K562 (cell line): ENCODE data around the gene ITPR1. TPM values are rescaled to one million over a fixed set of nuclear protein-coding genes. Genes with fewer than 3 reads are reported as not detected.
A peak's percentile ranks its signal among the peaks of the same experiment; 100 is the strongest.

Experiments
- ATAC-seq: fragments of 200-7000 bp; cut with Tn5 transposase; 3 replicates; pipeline ENCODE4 v1.9.1; 2020; ENCODE audit warnings: moderate library complexity
- BruUV-seq: library from RNA; stranded (reverse); fragments of 400-500 nt; replicated peaks from 2 replicates; lab custom pipeline; 2021; lab: Mats Ljungman, UMichigan
- CTCF ChIA-PET: fragments of 300-600 bp; formaldehyde crosslinking; extraction: SDS; loops from one replicate; lab custom pipeline; 2021; ENCODE audit warnings: low intra/inter-chr PET ratio; lab: Yijun Ruan, JAX
- POLR2A ChIA-PET: fragments of 300-600, 350-650 bp; sonication (Branson Sonifier 250); formaldehyde crosslinking; extraction: SDS; loops from one replicate; lab custom pipeline; 2021; ENCODE audit warnings: antibody characterized with exemption, inconsistent platforms; lab: Yijun Ruan, JAX
- DNase-seq, 4 experiments: peaks; one replicate each; pipeline versions ENCODE4 v3.0.0 to v3.0.0-alpha.2; 2011 to 2018; ENCODE audit warnings: low spot score in 3 of 4, mixed read lengths in 3 of 4; ENCODE audit errors: extremely low read depth in 1 of 4
- FAIRE-seq: peaks from 2 replicates; lab custom pipeline; 2011; peaks lifted over from hg19 to GRCh38; lab: Jason Lieb, UNC
- H2AFZ ChIP-seq: 2 replicates; pipeline ENCODE4 v1.6.0; 2011; ENCODE audit warnings: low read depth, low read length, control low read depth, inconsistent platforms
- H3K27ac ChIP-seq: fragments of 200-600 bp; 3 replicates; pipeline ENCODE4 v1.8.0; 2011; ENCODE audit warnings: low read depth, mild to moderate bottlenecking, control low read depth, inconsistent platforms, low read length, moderate library complexity, mixed read lengths; ENCODE audit errors: extremely low read depth
- H3K27me3 ChIP-seq, 2 experiments: fragments of 300-600 bp in 1 of 2; 2 replicates in 1 of 2; 3 replicates in 1 of 2; pipeline versions ENCODE4 v1.6.0 to v1.8.0; 2011; ENCODE audit warnings: inconsistent platforms in 2 of 2, low read length in 2 of 2, mild to moderate bottlenecking in 1 of 2, mixed read lengths in 1 of 2, moderate library complexity in 1 of 2; ENCODE audit not compliant: control insufficient read depth in 2 of 2, insufficient read depth in 2 of 2
- H3K36me3 ChIP-seq: fragments of 300-600 bp; 3 replicates; pipeline ENCODE4 v1.8.0; 2011; ENCODE audit warnings: mild to moderate bottlenecking, low read length, inconsistent platforms; ENCODE audit not compliant: control insufficient read depth, insufficient read depth
- H3K4me1 ChIP-seq, 2 experiments: fragments of 200-600 bp in 1 of 2; replicated peaks in 1 of 2; 2 replicates in 1 of 2; 3 replicates in 1 of 2; pipeline versions ENCODE4 v1.5.1 to v1.8.0; 2011; ENCODE audit warnings: inconsistent platforms in 2 of 2, low read length in 2 of 2, mild to moderate bottlenecking in 1 of 2, mixed read lengths in 1 of 2, moderate library complexity in 1 of 2; ENCODE audit not compliant: control insufficient read depth in 2 of 2, insufficient read depth in 2 of 2
- H3K4me2 ChIP-seq: 2 replicates; pipeline ENCODE4 v1.6.1; 2011; ENCODE audit warnings: low read length, control low read depth, inconsistent platforms, mixed read lengths; ENCODE audit not compliant: insufficient read depth
- H3K4me3 ChIP-seq: fragments of 200-600 bp; sonication (generic), shearing (Covaris generic); 2 replicates; pipeline ENCODE4 v1.5.1; 2016; ENCODE audit warnings: control low read depth, inconsistent platforms
- H3K79me2 ChIP-seq: fragments of 200-600 bp; 3 replicates; pipeline ENCODE4 v1.8.0; 2011; ENCODE audit warnings: low read length, inconsistent platforms; ENCODE audit not compliant: control insufficient read depth, insufficient read depth
- H3K9ac ChIP-seq, 2 experiments: 2 replicates each; pipeline versions ENCODE4 v1.6.0 to v1.6.1; 2011; ENCODE audit warnings: low read depth in 2 of 2, low read length in 2 of 2, control low read depth in 1 of 2, inconsistent platforms in 1 of 2, mild to moderate bottlenecking in 1 of 2, mixed read lengths in 1 of 2; ENCODE audit not compliant: insufficient read depth in 1 of 2
- H3K9me1 ChIP-seq: one replicate; pipeline ENCODE4 v1.6.0; 2011; ENCODE audit warnings: inconsistent platforms, mild to moderate bottlenecking, low read length, moderate library complexity; ENCODE audit not compliant: control insufficient read depth, insufficient read depth
- H3K9me3 ChIP-seq: replicated peaks from 2 replicates; pipeline ENCODE4 v1.5.1; 2011; ENCODE audit warnings: low read depth, low read length, inconsistent platforms; ENCODE audit not compliant: control insufficient read depth, insufficient read depth
- H4K20me1 ChIP-seq: replicated peaks from 2 replicates; pipeline ENCODE4 v1.6.1; 2011; ENCODE audit warnings: low read length, inconsistent platforms, mixed read lengths; ENCODE audit not compliant: control insufficient read depth, insufficient read depth
- CEBPB ChIP-seq: fragments of 450-650 bp; IDR thresholded peaks from 2 replicates; pipeline ENCODE4 v1.6.1; 2016; ENCODE audit warnings: missing genetic modification characterization, missing compliant biosample characterization
- FOXM1 ChIP-seq, 2 experiments: fragments of 450-650 bp in 1 of 2; sonication (generic) in 1 of 2; formaldehyde crosslinking in 1 of 2; IDR thresholded peaks; 2 replicates each; pipeline versions ENCODE4 v1.6.1 to v1.9.0; 2017 to 2022; ENCODE audit warnings: low read depth in 2 of 2, mild to moderate bottlenecking in 2 of 2, missing genetic modification reagents in 1 of 2, moderate library complexity in 1 of 2
- YBX1 ChIP-seq: fragments of 450-650 bp; IDR thresholded peaks from 2 replicates; pipeline ENCODE4 v1.7.1; 2016; ENCODE audit warnings: mild to moderate bottlenecking
- ZNF165 ChIP-seq: fragments of 250-450 bp; sonication (Bioruptor Pico); IDR thresholded peaks from 2 replicates; pipeline ENCODE4 v1.4.0; 2020; ENCODE audit warnings: borderline replicate concordance
- ZNF23 ChIP-seq: fragments of 250-450 bp; sonication (Bioruptor Pico); IDR thresholded peaks from 2 replicates; pipeline ENCODE4 v1.4.0; 2020; ENCODE audit warnings: mild to moderate bottlenecking
- WGBS: fragments of 100-300 bp; shearing (Covaris generic); methylation state at CpG from one replicate; pipeline ENCODE4 v1.1.6; 2016; ENCODE audit warnings: low coverage, mixed read lengths; ENCODE audit not compliant: insufficient coverage; ENCODE audit errors: missing lambda C conversion rate; 5-methylcytosine and 5-hydroxymethylcytosine counted together
- in situ Hi-C: fragments of 300-500 bp; cut with MboI; formaldehyde crosslinking; loops from 4 replicates; pipeline ENCODE4 v1.15.0; 2018; ENCODE audit warnings: inconsistent platforms, mixed read lengths
- intact Hi-C: fragments of 100-400 bp; cut with micrococcal nuclease; formaldehyde crosslinking; loops from 2 replicates; pipeline ENCODE4 v1.14.2; 2022
- polyA plus RNA-seq, 8 experiments: library from polyadenylated mRNA; depleted of rRNA in 4 of 8; stranded (reverse) in 5 of 8; unstranded in 3 of 8; fragments of >200 nt; fragmentation: Nextera tagmentation in 2 of 8; fragmentation: Illumina TruSeq in 1 of 8; extraction: Ambion mirVana in 2 of 8; extraction: Trizol in 1 of 8; gene quantifications; 2 replicates each; pipeline versions ENCODE4 v1.2.1 to v1.2.3, GENCODE V29; 2011 to 2014; ENCODE audit warnings: inconsistent platforms in 1 of 8, missing spikeins in 1 of 8
- total RNA-seq, 7 experiments: library from RNA; depleted of rRNA in 6 of 7; stranded (reverse); fragments of >200 nt in 6 of 7; fragmentation: Illumina TruSeq in 2 of 7; extraction: Trizol in 2 of 7; gene quantifications; 2 replicates each; pipeline versions ENCODE4 v1.2.1 to v1.2.3, GENCODE V29; 2011 to 2021; ENCODE audit warnings: low replicate concordance in 1 of 7
- TF ChIP-seq, protein P1 (sequence below), 3 experiments: fragments of 200-800 bp in 1 of 3; sonication (Bioruptor generic) in 1 of 3; sonication (generic) in 1 of 3; formaldehyde crosslinking in 1 of 3; IDR thresholded peaks; 2 replicates each; pipeline versions ENCODE4 v1.6.1 to v1.8.0; 2016 to 2022; ENCODE audit warnings: mild to moderate bottlenecking in 2 of 3, missing compliant biosample characterization in 2 of 3, missing genetic modification characterization in 2 of 3, missing genetic modification reagents in 1 of 3
- TF ChIP-seq, protein P2 (sequence below), 2 experiments: fragments of 450-650 bp in 1 of 2; sonication (generic) in 1 of 2; formaldehyde crosslinking; conservative IDR thresholded peaks; 2 replicates each; pipeline versions ENCODE4 v1.4.0 to v1.8.1; 2020 to 2022; ENCODE audit warnings: mild to moderate bottlenecking in 1 of 2, missing genetic modification reagents in 1 of 2

ITPR1 gene
- total and polyA plus RNA-seq, 9 of the 15 experiments (the other 6 are each of a cell fraction or from before 2014, with no cell fraction given), result 22.4 to 40.0 (median 27.4) TPM

DNA sequence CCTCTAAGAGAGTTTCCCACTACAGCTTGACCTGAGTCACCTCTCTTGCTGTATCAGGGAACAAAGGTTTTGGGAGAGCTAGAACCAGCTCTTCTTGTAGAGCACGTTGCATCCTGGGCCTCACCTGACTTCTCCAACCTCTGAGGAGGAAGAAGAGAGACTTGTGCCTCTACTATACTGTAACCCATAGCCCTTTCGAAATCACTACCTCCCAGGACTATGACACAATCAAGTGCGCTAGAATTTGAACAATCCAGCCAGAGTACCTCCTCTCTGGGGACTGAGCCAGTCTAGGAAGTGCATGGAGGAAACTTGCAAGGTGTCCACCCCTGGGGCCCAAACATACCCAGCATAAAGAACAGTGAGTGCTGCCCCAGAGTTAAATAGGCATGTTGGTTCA, 293.3 kb downstream of the ITPR1 start:
- POLR2A ChIA-PET, result interaction anchor here (0.6 kb wide), 1 partner anchor 148 kb away, joined by 4 read pairs; no protein-coding TSS in a partner anchor
- TF ChIP-seq CEBPB (tag) (peak; percentile 53), FOXM1 (IDR thresholded peaks at IDR 0.05; ENCODE audit: low read depth) (no peak), FOXM1 (CRISPR knock-in tag; IDR thresholded peaks at IDR 0.05; ENCODE audit: low read depth) (no peak), ZNF23 (no peak)
- peaks cover 8% of the 10 kb centered on the region; the same call in 2 of the 3 replicates for H3K36me3 ChIP-seq
- H3K4me3 ChIP-seq, result no peak overlapping the region
- no peaks in the 10 kb centered on the region for H3K79me2 ChIP-seq
- no peak overlapping the region for H3K27ac ChIP-seq
- no peaks in the 10 kb centered on the region for H3K4me1 ChIP-seq
- CTCF ChIA-PET, result no interaction called here
- BruUV-seq, result no TSS peak
- in situ Hi-C loops, result no loop called here
- ATAC-seq (no peak; the same call in 2 of the 3 replicates), DNase-seq (no peak), FAIRE-seq (no peak)
- no peak overlapping the region for H2AFZ ChIP-seq
- H3K9me1 ChIP-seq, result no peaks in the 10 kb centered on the region
- H4K20me1 ChIP-seq, result no peaks in the 10 kb centered on the region
- WGBS, result 59% methylated on average over 3 of the region's 3 CpGs
- no peak overlapping the region for H3K9ac ChIP-seq
- intact Hi-C loops, result no loop called here
- H3K9me3 ChIP-seq, result no peaks in the 10 kb centered on the region
- no peak overlapping the region for H3K4me2 ChIP-seq
- H3K27me3 ChIP-seq, result no peaks in the 10 kb centered on the region

DNA sequence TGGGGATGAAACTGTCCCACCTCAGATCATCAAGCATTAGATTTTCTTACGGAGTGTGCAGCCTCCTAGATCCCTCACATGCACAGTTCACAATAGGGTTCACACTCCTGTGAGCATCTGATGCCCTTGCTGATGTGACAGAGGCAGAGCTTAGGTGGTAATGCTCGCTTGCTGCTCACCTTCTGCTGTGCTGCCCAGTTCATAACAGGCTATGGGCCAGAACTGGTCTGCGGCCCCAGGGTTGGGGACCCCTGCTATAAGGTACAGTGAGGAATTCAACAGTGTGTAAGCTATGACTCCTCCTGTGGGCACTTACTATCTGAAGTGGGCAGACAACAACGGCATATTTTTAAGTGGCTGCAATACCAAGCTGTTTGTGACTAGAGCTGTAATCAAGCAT, 298.2 kb downstream of the ITPR1 start:
- no peak for ATAC-seq
- ChIA-PET POLR2A (interaction anchor here (0.8 to 0.9 kb wide), 2 partner anchors 11 to 32 kb away, joined by 3 to 4 read pairs; no protein-coding TSS in a partner anchor), CTCF (no interaction called here)
- H4K20me1 ChIP-seq, result no peaks in the 10 kb centered on the region
- no peaks in the 10 kb centered on the region for H3K9me3 ChIP-seq
- no peak overlapping the region for H3K9ac ChIP-seq
- in situ Hi-C loops, result no loop called here
- TF ChIP-seq YBX1, result no peak
- TF ChIP-seq, protein P1, sequence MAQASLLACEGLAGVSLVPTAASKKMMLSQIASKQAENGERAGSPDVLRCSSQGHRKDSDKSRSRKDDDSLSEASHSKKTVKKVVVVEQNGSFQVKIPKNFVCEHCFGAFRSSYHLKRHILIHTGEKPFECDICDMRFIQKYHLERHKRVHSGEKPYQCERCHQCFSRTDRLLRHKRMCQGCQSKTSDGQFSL (CRISPR knock-in tag; IDR thresholded peaks at IDR 0.05), result no peak
- TF ChIP-seq, protein P1 (tag; IDR thresholded peaks at IDR 0.05), result no peak
- TF ChIP-seq, protein P2, sequence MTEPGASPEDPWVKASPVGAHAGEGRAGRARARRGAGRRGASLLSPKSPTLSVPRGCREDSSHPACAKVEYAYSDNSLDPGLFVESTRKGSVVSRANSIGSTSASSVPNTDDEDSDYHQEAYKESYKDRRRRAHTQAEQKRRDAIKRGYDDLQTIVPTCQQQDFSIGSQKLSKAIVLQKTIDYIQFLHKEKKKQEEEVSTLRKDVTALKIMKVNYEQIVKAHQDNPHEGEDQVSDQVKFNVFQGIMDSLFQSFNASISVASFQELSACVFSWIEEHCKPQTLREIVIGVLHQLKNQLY (CRISPR knock-in tag; conservative IDR thresholded peaks at IDR 0.05), result no peak
- TF ChIP-seq ZNF165 (CRISPR knock-in tag), result no peak
- H3K4me1 ChIP-seq, result no peaks in the 10 kb centered on the region
- no peak overlapping the region for H3K4me3 ChIP-seq
- no peak for FAIRE-seq
- DNase-seq, result no peak
- H3K27me3 ChIP-seq, result no peaks in the 10 kb centered on the region
- H3K79me2 ChIP-seq, result no peaks in the 10 kb centered on the region
- no peak overlapping the region for H3K4me2 ChIP-seq
- H3K36me3 ChIP-seq, result peaks cover 4% of the 10 kb centered on the region; the same call in 2 of the 3 replicates
- no peak overlapping the region for H2AFZ ChIP-seq
- no peak overlapping the region for H3K27ac ChIP-seq
- intact Hi-C loops, result no loop called here
- WGBS, result 60% methylated on average over 4 of the region's 4 CpGs
- no peaks in the 10 kb centered on the region for H3K9me1 ChIP-seq
- no TSS peak for BruUV-seq
